CD1c-positive myeloid dendritic cell (primary cell): ENCODE data around the gene CAMK4.

ENCODE experiments used
- DNase-seq: peaks from one replicate; pipeline ENCODE4 v3.0.0-alpha.2; 2016; ENCODE audit errors: extremely low spot score

CAMK4 gene

DNA sequence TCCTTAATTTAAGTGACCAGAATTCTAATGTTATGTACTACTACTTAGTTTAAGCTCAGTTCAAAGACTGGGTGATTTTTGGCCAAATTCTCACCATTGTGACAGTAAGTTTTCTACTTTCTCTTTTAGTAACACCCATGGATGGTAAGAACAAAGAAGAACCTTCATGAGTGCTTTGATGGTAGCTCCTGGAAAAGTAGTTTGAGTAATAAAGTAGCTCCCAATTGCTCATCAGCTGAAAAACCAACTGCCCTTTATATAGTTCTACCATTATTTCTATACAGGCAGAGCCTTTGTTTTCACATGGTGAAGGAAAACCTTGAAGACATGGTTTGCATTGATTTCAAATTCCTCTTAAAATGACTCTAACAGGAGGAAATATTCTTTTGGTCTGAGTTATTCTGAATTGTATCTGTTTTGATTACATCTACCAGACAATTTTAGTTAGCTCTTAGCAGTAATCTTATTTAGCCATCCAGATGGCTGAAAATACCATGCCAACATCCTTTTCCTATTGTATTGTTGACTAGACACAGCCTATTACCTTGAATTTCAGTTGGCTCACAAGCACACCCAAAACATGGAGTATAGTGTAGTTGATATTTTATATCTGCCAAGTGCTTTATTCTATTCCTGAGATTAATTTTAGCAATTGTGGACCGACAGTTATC lies 311.8 kb downstream of the CAMK4 start:
- DNase-seq: no peak

GRCh38 chr5:111537141-111538024 lies 313.2 kb downstream of the CAMK4 start:
- no peak for DNase-seq
